GM19025 (cell line): ENCODE data around the gene VSX1.
A peak's percentile ranks its signal among the peaks of the same experiment; 100 is the strongest.

Source experiments
- ATAC-seq: cut with Tn5 transposase; IDR thresholded peaks from one replicate; pipeline ENCODE4 v1.9.1; 2021; ENCODE audit warnings: mild to moderate bottlenecking, low read depth, moderate library complexity; ENCODE audit not compliant: unreplicated experiment

VSX1 gene

DNA sequence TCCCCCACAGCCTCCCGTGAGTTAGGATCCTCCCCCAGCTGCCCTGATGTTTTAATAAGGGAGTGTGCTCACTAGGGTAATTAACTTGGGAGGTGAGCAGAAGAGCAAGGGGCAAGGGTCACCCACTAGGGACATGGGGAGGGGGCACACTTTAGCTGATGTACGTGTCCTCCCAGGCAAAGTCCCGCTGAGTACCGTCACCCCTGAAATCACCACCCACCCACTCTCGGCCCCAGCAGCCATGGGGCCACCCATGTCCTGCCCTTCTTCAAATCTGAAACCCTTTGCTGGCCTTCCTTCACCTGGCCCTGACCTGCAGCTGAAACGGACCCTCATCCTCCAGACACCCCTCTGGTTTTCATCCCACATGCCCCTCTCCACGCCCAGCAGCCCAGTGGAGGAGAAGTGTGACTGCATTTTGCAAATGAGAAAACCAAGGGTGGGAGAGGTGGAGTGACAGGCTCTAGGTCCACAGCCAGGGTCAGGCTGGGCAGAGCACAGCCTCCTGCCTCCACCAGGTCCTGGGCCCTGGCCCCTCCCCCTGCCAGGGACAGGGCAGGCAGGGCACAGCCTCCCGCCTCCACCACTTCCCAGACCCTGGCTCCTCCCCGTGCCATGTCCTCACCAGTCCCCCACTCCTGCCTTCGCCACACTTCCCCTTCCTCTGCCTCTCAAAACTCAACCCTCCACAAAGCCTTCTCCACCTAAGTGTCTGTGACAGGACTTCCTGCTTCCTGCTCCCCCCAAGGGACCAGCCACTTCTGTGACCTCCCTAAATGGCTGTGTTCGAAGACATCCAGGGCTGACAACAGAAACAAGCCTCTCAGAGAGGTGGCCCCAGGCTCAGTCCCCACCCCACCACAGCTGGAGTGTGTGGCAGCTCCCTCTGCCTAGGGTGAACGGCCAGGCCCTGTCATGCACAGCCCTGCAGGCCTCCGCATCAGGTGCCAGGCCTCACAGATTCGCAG, 39.1 kb downstream of the VSX1 start:
- peak; percentile 91 for ATAC-seq

DNA sequence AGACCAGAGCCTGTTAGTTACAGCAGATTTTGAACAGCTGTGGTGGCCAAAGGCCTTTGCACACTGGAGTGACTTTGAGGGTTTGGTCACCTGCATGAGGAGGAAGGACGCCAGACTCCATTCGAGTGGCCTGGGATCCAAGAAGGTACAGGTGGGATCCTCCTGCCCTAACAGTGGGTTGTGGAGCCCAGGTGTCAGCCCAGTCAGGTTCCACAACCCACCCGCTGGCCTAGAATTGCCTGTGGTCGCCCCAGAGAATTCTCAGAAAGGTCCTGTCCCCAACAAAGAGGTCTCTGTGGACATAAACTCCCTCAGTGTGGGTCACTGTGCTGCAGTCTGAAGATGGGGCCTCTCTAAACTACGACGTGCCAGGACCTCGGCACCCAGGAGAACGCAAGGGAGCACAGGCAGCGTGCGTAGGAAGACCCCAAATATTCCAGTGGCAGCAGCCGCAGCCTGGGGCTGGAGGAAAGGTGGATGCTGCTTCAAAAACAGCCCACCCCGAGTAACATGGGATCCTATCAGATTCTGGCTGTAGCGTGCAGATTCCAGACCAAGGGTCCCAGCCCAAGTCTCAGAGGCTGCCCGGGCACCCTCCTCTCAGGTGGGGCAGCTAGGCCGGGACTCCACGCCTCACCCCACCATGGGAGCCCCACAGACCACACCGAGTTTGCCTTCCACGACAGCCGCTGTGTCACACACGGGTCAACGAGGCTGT, 40.0 kb downstream of the VSX1 start:
- no peak for ATAC-seq

DNA sequence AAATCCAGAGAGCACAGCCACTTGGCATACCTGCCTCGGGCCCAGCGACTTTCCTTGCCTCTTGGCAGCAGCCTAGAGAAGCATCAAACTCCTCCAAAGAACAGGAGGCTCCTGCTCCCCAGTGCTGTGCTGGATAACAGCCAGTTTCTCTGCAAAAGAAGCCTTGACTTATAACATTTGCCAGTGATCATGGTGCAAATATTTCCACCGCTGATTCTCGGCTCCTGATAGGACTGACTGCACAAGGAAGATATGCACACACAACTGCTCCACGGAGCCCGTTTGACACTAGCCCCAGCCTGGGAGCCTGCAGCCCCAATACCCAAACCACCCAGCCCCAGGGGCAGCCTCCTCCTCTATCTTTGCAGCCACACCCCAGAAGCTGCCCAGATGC, 41.5 kb downstream of the VSX1 start:
- ATAC-seq, result no peak

- no peak for ATAC-seq
Observed at GRCh38 chr20:25039697-25040437, 42.1 kb downstream of the VSX1 start.

DNA sequence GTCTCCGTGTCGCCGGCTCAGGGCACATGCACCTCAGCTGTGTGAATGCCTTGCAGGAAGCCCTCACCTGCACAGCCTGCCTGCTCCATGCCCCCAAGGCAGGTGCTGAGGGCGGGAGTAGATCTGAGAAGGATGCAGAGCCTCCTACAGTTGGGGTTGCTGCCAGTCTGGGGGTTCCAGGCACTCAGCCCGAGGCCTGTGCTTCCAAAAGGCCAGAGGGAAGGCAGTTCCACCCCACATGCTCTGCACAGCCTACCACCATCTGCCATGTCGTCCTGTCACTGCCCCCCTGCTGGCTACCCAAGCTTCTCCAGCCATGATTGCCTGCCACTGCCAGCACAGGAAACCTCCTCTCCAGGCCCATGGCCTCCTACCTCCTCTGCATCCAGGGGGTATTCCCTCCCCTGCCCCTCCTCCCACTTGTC, 43.3 kb downstream of the VSX1 start:
- ATAC-seq, result no peak

GRCh38 chr20:25038103-25038410, 43.9 kb downstream of the VSX1 start:
- no peak for ATAC-seq

DNA sequence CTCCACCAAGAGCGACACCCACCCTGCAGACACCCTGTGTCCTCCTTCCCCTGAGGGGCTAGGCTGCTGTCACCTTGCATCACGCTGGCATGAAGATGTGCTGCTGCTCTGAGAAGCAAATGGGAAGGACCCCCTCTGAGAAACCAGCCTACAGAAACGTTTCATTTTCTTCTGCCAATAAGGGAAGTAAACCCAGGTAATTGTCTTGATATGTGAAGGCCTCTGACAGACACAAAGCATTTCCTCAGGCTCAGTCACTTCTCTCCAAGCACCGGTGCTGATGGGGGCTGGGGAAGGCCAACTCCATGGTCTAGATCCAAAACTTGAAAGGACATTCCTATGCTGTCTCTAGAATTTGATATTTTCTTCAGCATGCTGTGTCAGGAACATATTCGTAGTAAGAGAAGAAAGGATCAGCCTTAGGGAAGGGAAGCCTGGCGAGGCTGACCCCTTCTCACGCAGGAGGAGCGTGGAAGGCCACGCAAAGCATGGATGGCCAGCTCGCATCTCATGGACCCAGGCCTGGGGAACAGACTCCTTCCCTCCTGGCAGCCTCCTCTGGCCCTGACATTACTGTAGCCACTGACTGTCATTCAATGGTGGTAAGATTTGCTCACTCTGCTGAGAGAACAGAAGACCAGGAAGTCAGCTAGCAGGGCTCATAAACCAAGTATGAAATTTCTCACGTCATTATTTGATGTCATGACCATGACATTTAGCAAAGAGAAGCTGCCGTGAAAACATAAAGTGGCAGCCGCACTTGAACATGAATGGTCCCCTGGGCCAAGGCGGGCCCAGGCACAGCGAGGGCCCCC, 44.4 kb downstream of the VSX1 start:
- no peak for ATAC-seq

DNA sequence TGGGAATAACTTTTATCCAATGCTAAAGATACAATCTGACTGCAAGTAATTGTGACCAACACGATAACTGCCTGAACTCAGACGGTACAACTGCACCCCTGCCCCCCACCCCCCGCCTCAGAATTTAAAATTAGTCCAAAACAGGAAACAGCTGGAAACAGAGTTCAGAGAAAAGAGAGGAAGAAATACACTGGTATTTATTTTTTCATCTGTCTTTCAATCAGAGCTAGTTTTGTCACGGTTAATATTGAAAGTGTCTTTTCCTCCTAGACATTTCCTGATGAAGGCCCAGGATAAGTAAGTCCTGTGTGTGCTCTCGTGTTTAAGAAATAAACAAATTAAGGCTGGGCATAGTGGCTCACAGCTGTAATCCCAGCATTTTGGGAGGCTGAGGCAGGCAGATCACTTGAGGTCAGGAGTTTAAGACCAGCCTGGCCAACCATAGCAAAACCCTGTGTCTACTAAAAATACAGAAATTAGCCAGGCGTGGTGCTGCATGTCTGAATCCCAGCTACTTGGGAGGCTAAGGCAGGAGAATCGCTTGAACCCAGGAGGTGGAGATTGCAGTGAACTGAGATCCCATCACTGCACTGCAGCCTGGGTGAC, 45.5 kb downstream of the VSX1 start:
- ATAC-seq, result no peak

- peak; percentile 40 for ATAC-seq
Observed at GRCh38 chr20:25035921-25036320, 46.0 kb downstream of the VSX1 start.

DNA sequence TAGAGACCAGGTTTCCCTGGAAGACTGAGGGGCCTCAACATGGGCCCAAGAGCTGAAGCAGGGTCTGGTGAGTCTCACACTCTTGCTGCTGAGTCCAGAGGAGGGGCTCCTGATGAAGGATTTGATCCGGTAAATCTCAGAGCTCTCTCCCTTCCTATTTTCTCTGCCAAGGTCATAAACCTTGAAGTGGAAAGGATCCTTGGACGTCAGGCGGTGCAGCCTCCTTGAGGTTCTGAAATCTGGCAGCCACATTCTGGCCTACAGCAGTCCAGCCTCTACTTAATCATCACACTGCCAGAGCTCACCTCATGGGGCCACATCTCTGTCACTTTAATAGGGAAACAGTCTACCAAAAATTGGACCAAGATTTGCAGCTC, 48.0 kb downstream of the VSX1 start:
- ATAC-seq, result no peak

- no peak for ATAC-seq
Observed at GRCh38 chr20:25033265-25033923, 48.5 kb downstream of the VSX1 start.

GRCh38 chr20:25032478-25033264, 49.3 kb downstream of the VSX1 start:
- ATAC-seq, result no peak

GRCh38 chr20:25032065-25032477, 49.9 kb downstream of the VSX1 start:
- ATAC-seq, result no peak

- ATAC-seq, result no peak
Observed at GRCh38 chr20:25031241-25031640, 50.7 kb downstream of the VSX1 start.

- ATAC-seq, result no peak
Observed at GRCh38 chr20:25030649-25031207, 51.2 kb downstream of the VSX1 start.

- no peak for ATAC-seq
Observed at GRCh38 chr20:25030007-25030648, 51.8 kb downstream of the VSX1 start.

GRCh38 chr20:25025986-25026605, 55.8 kb downstream of the VSX1 start:
- no peak for ATAC-seq
